K562 (cell line): ENCODE measurements around the gene GPX5.

Experiments
- ARID4B ChIP-seq: sonication (generic); formaldehyde crosslinking; IDR thresholded peaks from 2 replicates; pipeline ENCODE4 v1.8.0; 2022; ENCODE audit warnings: mild to moderate bottlenecking, missing genetic modification reagents
- CHD4 ChIP-seq: fragments of 200-600 bp; sonication (generic); IDR thresholded peaks from 3 replicates; pipeline ENCODE4 v1.6.1; 2012; ENCODE audit warnings: low read depth, mild to moderate bottlenecking, mixed read lengths, low read length, inconsistent platforms; ENCODE audit not compliant: insufficient read depth, insufficient replicate concordance, poor library complexity, severe bottlenecking
- EP300 ChIP-seq: IDR thresholded peaks from 2 replicates; pipeline ENCODE4 v1.6.1; 2012; ENCODE audit warnings: low read length, improper control_type of control experiment
- GTF2E2 ChIP-seq: fragments of 200-800 bp; sonication (Bioruptor generic); IDR thresholded peaks from 2 replicates; pipeline ENCODE4 v1.6.1; 2016; ENCODE audit warnings: missing genetic modification characterization, missing compliant biosample characterization
- MCM2 ChIP-seq: fragments of 450-650 bp; IDR thresholded peaks from 2 replicates; pipeline ENCODE4 v1.6.1; 2017; ENCODE audit warnings: low read depth, mild to moderate bottlenecking
- RBM17 ChIP-seq: fragments of 200-400 bp; formaldehyde crosslinking; IDR thresholded peaks from 2 replicates; pipeline ENCODE4 v1.6.1; 2017; ENCODE audit warnings: low read depth, mild to moderate bottlenecking, low read length, borderline replicate concordance
- SNAPC5 ChIP-seq: fragments of 250-450 bp; sonication (Bioruptor Pico); IDR thresholded peaks from 2 replicates; pipeline ENCODE4 v1.8.0; 2021; ENCODE audit warnings: moderate library complexity, mild to moderate bottlenecking, inconsistent platforms
- ZBTB49 ChIP-seq: sonication (generic); formaldehyde crosslinking; IDR thresholded peaks from 2 replicates; pipeline ENCODE4 v1.8.0; 2022; ENCODE audit warnings: missing genetic modification reagents, mild to moderate bottlenecking, borderline replicate concordance
- ZBTB7A ChIP-seq: IDR thresholded peaks from 2 replicates; pipeline ENCODE4 v1.6.1; 2011; ENCODE audit warnings: low read depth, mild to moderate bottlenecking, low read length, moderate library complexity, borderline replicate concordance; ENCODE audit not compliant: control insufficient read depth
- ZNF184 ChIP-seq: sonication (generic); formaldehyde crosslinking; IDR thresholded peaks from 2 replicates; pipeline ENCODE4 v1.5.0; 2020; ENCODE audit warnings: missing genetic modification reagents
- ZZZ3 ChIP-seq: fragments of 450-650 bp; IDR thresholded peaks from 2 replicates; pipeline ENCODE4 v1.6.1; 2016; ENCODE audit warnings: antibody characterized with exemption, mild to moderate bottlenecking, moderate library complexity

GRCh38 chr6:28497893-28498292 is 27.8 kb upstream of the GPX5 start:
- no peak for TF ChIP-seq CHD4
- TF ChIP-seq EP300: no peak
- no peak for TF ChIP-seq ZNF184 (CRISPR knock-in tag)
- TF ChIP-seq ZBTB49: no peak
- TF ChIP-seq RBM17: no peak
- no peak for TF ChIP-seq ZZZ3
- TF ChIP-seq GTF2E2 (tag): no peak
- no peak for TF ChIP-seq SNAPC5
- no peak for TF ChIP-seq MCM2
- TF ChIP-seq ARID4B (CRISPR knock-in tag): no peak
- no peak for TF ChIP-seq ZBTB7A
